Osteoblast (primary cell): ENCODE results near the gene SIPA1L3. TPM values are rescaled to one million over a fixed set of nuclear protein-coding genes. Genes with fewer than 3 reads are reported as not detected.

ENCODE experiments used
- DNase-seq: peaks from one replicate; pipeline ENCODE4 v3.0.0; 2011; ENCODE audit warnings: low spot score, mixed read lengths; ENCODE audit not compliant: insufficient read length; ENCODE audit errors: missing footprints
- H2AFZ ChIP-seq: 2 replicates; pipeline ENCODE4 v1.6.0; 2011; ENCODE audit warnings: mild to moderate bottlenecking, low read length
- H3K27ac ChIP-seq: 2 replicates; pipeline ENCODE4 v1.5.1; 2011; ENCODE audit warnings: mild to moderate bottlenecking, low read depth, low read length, moderate library complexity
- H3K27me3 ChIP-seq: 2 replicates; pipeline ENCODE4 v1.6.0; 2012; ENCODE audit warnings: mild to moderate bottlenecking, control low read depth, inconsistent platforms, low read length, moderate library complexity; ENCODE audit not compliant: insufficient read depth
- H3K36me3 ChIP-seq: 2 replicates; pipeline ENCODE4 v1.5.1; 2011; ENCODE audit warnings: mild to moderate bottlenecking, low read length, control low read depth, moderate library complexity; ENCODE audit not compliant: insufficient read depth
- H3K4me1 ChIP-seq: 2 replicates; pipeline ENCODE4 v1.5.1; 2011; ENCODE audit warnings: mild to moderate bottlenecking, low read length, control low read depth, moderate library complexity; ENCODE audit not compliant: insufficient read depth
- H3K4me2 ChIP-seq: 2 replicates; pipeline ENCODE4 v1.6.0; 2011; ENCODE audit warnings: mild to moderate bottlenecking, low read length; ENCODE audit not compliant: insufficient read depth
- H3K4me3 ChIP-seq: fragments of 200-600 bp; sonication (generic); 3 replicates; pipeline ENCODE4 v1.5.1; 2012; ENCODE audit warnings: mild to moderate bottlenecking, low read length, inconsistent platforms; ENCODE audit not compliant: insufficient read depth
- H3K79me2 ChIP-seq: 2 replicates; pipeline ENCODE4 v1.6.0; 2012; ENCODE audit warnings: mild to moderate bottlenecking, low read length, control low read depth, inconsistent platforms; ENCODE audit not compliant: insufficient read depth
- H3K9me3 ChIP-seq: 2 replicates; pipeline ENCODE4 v1.5.1; 2011; ENCODE audit warnings: low read depth, low read length, control low read depth
- H4K20me1 ChIP-seq: 2 replicates; pipeline ENCODE4 v1.6.0; 2012; ENCODE audit warnings: mild to moderate bottlenecking, low read length, control low read depth; ENCODE audit not compliant: insufficient read depth
- total RNA-seq: library from RNA; depleted of rRNA; stranded (reverse); fragments of >200 nt; gene quantifications from 2 replicates; pipeline ENCODE4 v1.2.3, GENCODE V29; 2012
- TF ChIP-seq, protein P1 (sequence below): IDR thresholded peaks from 2 replicates; pipeline ENCODE4 v1.5.1; 2011; ENCODE audit warnings: mild to moderate bottlenecking, low read depth, low read length, moderate library complexity; ENCODE audit errors: extremely low read depth

SIPA1L3 gene
- total RNA-seq, 1 donor, result 17.4 TPM

DNA sequence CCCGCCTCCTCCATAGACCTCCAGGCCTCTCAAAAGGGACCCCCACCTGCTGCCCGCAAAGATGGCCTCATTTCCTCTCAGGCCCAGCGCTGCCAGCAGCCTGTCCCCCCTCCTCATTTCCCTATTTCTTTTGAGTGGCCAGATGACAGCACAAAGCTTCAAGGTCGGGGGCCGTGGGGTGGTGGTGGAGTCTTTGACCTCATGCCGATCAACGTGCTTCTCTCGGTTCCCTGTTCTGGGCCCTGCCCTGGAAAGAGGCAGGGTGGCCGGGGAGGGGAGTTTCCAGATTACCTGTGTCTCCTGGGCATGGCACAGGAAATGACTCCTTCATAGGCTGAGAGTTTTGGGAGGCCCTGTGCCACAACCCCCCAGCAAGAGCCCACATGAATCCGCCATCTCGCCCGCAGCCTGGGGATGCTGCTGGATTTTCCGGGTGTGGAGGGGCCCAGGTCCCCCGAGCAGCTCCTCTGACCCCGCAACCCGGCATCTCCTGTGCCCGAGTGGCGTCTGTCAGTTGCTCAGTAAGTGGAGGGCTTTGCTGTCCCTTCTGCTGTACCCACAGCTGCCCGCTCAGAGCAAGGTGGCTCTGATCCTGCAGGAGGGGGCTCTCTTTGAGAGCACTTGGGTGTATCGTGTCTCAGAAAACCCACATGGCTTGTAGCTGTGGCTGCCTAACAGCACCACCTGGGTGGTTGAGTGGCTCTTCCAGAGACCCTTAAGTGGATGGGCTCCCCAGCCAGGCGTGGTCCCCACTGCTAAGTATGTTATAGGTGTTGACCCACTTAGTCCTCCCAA, 139.4 kb downstream of the SIPA1L3 start:
- peaks cover 93% of the 10 kb centered on the region for H3K79me2 ChIP-seq
- peak overlapping the region; percentile 89 for H3K27ac ChIP-seq
- no peak overlapping the region for H3K4me2 ChIP-seq
- no peak for DNase-seq
- peaks cover 3% of the 10 kb centered on the region for H3K36me3 ChIP-seq
- no peak overlapping the region for H3K4me3 ChIP-seq
- no peak overlapping the region for H2AFZ ChIP-seq
- no peaks in the 10 kb centered on the region for H3K27me3 ChIP-seq
- H4K20me1 ChIP-seq, result no peaks in the 10 kb centered on the region
- TF ChIP-seq, protein P1, sequence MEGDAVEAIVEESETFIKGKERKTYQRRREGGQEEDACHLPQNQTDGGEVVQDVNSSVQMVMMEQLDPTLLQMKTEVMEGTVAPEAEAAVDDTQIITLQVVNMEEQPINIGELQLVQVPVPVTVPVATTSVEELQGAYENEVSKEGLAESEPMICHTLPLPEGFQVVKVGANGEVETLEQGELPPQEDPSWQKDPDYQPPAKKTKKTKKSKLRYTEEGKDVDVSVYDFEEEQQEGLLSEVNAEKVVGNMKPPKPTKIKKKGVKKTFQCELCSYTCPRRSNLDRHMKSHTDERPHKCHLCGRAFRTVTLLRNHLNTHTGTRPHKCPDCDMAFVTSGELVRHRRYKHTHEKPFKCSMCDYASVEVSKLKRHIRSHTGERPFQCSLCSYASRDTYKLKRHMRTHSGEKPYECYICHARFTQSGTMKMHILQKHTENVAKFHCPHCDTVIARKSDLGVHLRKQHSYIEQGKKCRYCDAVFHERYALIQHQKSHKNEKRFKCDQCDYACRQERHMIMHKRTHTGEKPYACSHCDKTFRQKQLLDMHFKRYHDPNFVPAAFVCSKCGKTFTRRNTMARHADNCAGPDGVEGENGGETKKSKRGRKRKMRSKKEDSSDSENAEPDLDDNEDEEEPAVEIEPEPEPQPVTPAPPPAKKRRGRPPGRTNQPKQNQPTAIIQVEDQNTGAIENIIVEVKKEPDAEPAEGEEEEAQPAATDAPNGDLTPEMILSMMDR, result no peak
- no peaks in the 10 kb centered on the region for H3K9me3 ChIP-seq
- H3K4me1 ChIP-seq, result peaks cover 20% of the 10 kb centered on the region

DNA sequence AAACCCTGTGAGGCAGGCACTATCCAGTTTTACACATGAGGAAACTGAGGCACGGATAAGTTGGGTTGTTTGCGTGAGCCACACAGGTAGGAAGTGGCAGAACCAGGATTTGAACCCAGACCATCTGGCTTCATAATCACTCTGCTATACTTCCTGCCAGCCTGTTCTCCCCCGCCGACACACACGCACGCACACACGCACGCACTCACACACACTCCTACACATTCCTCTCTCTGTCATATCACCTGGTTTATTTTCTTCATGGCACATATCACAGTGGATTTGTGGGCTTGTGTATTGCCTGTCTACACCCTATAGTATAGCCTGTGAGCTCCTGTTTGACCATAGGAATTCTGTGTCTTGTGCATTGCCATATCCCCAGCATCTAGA, 140.0 kb downstream of the SIPA1L3 start:
- H3K4me2 ChIP-seq, result no peak overlapping the region
- peaks cover 97% of the 10 kb centered on the region for H3K79me2 ChIP-seq
- H2AFZ ChIP-seq, result no peak overlapping the region
- H4K20me1 ChIP-seq, result no peaks in the 10 kb centered on the region
- H3K4me3 ChIP-seq, result no peak overlapping the region
- H3K36me3 ChIP-seq, result peaks cover 3% of the 10 kb centered on the region
- TF ChIP-seq, protein P1, result no peak
- no peaks in the 10 kb centered on the region for H3K27me3 ChIP-seq
- no peaks in the 10 kb centered on the region for H3K9me3 ChIP-seq
- peak overlapping the region; percentile 89 for H3K27ac ChIP-seq
- no peak for DNase-seq
- peaks cover 20% of the 10 kb centered on the region for H3K4me1 ChIP-seq

DNA sequence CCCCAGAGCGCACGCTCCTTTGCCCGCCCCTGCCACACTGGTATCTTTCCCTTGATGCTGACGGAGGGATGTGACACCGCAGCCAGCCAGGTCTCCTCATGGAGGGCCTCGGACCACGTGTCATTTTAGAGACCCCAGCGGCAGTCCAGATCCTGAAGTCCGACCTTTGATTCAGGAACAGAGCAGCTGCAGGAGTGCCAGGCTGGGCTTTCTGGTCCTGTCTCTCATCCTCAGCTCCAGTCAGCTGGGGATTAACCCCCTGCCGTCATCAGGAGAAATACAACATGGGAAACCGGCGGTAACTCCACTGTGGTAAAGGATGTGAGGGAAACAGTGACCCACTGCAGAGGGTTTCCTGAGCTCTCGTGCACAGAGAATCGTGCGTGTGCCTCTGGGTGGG, 140.6 kb downstream of the SIPA1L3 start:
- Histone ChIP-seq H3K9me3 (no peaks in the 10 kb centered on the region), H3K27ac (peak overlapping the region; percentile 89), H4K20me1 (no peaks in the 10 kb centered on the region), H3K36me3 (peaks cover 3% of the 10 kb centered on the region), H3K4me2 (no peak overlapping the region), H3K79me2 (peaks cover 97% of the 10 kb centered on the region), H2AFZ (no peak overlapping the region), H3K4me1 (peaks cover 20% of the 10 kb centered on the region), H3K4me3 (no peak overlapping the region), H3K27me3 (no peaks in the 10 kb centered on the region)
- TF ChIP-seq, protein P1, result no peak
- DNase-seq, result no peak

DNA sequence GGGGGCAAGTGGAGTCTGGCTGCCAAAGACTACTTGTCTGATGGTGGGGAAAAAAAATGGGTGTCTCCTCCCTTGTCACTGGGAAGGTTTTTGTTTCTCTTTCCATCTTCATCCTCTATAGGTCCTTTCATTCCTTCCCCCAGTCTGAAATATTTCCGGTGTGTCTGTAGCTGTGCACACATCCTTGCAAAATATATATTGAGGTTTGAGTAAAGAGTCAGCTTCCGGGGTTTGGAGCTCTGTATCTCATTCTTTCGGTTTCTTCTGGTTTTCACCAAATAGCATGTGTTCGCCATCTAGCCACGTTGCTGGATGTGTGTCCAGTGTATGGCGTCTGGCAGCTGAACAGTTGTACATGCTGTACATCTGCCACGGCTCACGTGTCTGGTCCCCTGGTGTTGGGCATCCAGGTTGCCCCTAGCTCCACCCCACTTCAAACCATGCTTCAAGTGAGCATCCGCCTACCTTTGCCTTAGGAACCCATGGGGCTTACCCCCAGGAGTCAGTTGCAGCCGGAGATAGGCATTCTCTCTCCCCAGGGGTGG, 142.2 kb downstream of the SIPA1L3 start:
- Histone ChIP-seq H3K9me3 (no peaks in the 10 kb centered on the region), H4K20me1 (no peaks in the 10 kb centered on the region), H3K27ac (peak overlapping the region; percentile 89), H3K27me3 (no peaks in the 10 kb centered on the region), H3K36me3 (peaks cover 3% of the 10 kb centered on the region), H3K4me2 (peak overlapping the region; percentile 70), H2AFZ (peak overlapping the region; percentile 85), H3K79me2 (peaks cover 94% of the 10 kb centered on the region), H3K4me1 (peaks cover 20% of the 10 kb centered on the region), H3K4me3 (peak overlapping the region; percentile 52)
- TF ChIP-seq, protein P1, result no peak
- peak; percentile 97 for DNase-seq
